IMR-90 (cell line): Measurements from ENCODE around the gene CLIC1. TPM values are rescaled to one million over a fixed set of nuclear protein-coding genes. Genes with fewer than 3 reads are reported as not detected.

Experiments
- ATAC-seq: fragments of 200-7000 bp; cut with Tn5 transposase; 2 replicates; pipeline ENCODE4 v1.9.1; 2020; ENCODE audit warnings: low read depth, mild to moderate bottlenecking, moderate library complexity
- BruUV-seq: library from RNA; stranded (reverse); fragments of 400-500 nt; replicated peaks from 2 replicates; lab custom pipeline; 2021; lab: Mats Ljungman, UMichigan
- CTCF ChIA-PET: fragments of 300-600 bp; formaldehyde crosslinking; extraction: SDS; loops from one replicate; lab custom pipeline; 2021; ENCODE audit warnings: antibody characterized with exemption; lab: Yijun Ruan, JAX
- POLR2A ChIA-PET: fragments of 300-600 bp; sonication (Branson Sonifier 250); formaldehyde crosslinking; loops from one replicate; lab custom pipeline; 2022; ENCODE audit warnings: antibody characterized with exemption; ENCODE audit not compliant: unreplicated experiment; lab: Charles Lee
- DNase-seq: peaks from one replicate; pipeline ENCODE4 v3.0.0; 2013
- H2AFZ ChIP-seq: replicated peaks from 2 replicates; pipeline ENCODE3; 2013; ENCODE audit warnings: low read length, mild to moderate bottlenecking; ENCODE audit not compliant: poor library complexity
- H2AK5ac ChIP-seq: 2 replicates; pipeline ENCODE4 v1.6.1; 2013; ENCODE audit warnings: low read depth, low read length, inconsistent platforms
- H2AK9ac ChIP-seq: replicated peaks from 2 replicates; pipeline ENCODE3; 2013; ENCODE audit warnings: mild to moderate bottlenecking, low read depth, low read length, moderate library complexity; ENCODE audit not compliant: poor library complexity
- H2BK120ac ChIP-seq: 2 replicates; pipeline ENCODE4 v1.6.1; 2013; ENCODE audit warnings: low read depth, low read length, inconsistent platforms
- H2BK15ac ChIP-seq: 3 replicates; pipeline ENCODE4 v1.6.1; 2013; ENCODE audit warnings: low read depth, low read length, inconsistent platforms
- H2BK20ac ChIP-seq: 2 replicates; pipeline ENCODE4 v1.6.1; 2013; ENCODE audit warnings: low read depth, mild to moderate bottlenecking, inconsistent platforms, low read length, moderate library complexity
- H2BK5ac ChIP-seq: 2 replicates; pipeline ENCODE4 v1.6.1; 2013; ENCODE audit warnings: mild to moderate bottlenecking, low read depth, low read length, inconsistent platforms; ENCODE audit not compliant: poor library complexity, severe bottlenecking
- H3K14ac ChIP-seq: replicated peaks from 2 replicates; pipeline ENCODE4 v1.6.1; 2013; ENCODE audit warnings: low read depth, low read length, inconsistent platforms
- H3K18ac ChIP-seq: 2 replicates; pipeline ENCODE4 v1.6.1; 2013; ENCODE audit warnings: low read depth, low read length, control low read depth
- H3K23ac ChIP-seq: 2 replicates; pipeline ENCODE4 v1.6.1; 2013; ENCODE audit warnings: low read depth, low read length, inconsistent platforms
- H3K27ac ChIP-seq: 2 replicates; pipeline ENCODE4 v1.5.1; 2013; ENCODE audit warnings: mild to moderate bottlenecking, control low read depth, low read length; ENCODE audit not compliant: insufficient read depth
- H3K27me3 ChIP-seq: 2 replicates; pipeline ENCODE4 v1.6.1; 2013; ENCODE audit warnings: low read length; ENCODE audit not compliant: control insufficient read depth, insufficient read depth
- H3K36me3 ChIP-seq: 2 replicates; pipeline ENCODE4 v1.6.1; 2013; ENCODE audit warnings: low read length, mixed read lengths; ENCODE audit not compliant: control insufficient read depth, insufficient read depth
- H3K4ac ChIP-seq: 2 replicates; pipeline ENCODE4 v1.6.1; 2013; ENCODE audit warnings: low read depth, low read length, inconsistent platforms
- H3K4me1 ChIP-seq: 2 replicates; pipeline ENCODE4 v1.6.1; 2013; ENCODE audit warnings: low read length, mixed read lengths; ENCODE audit not compliant: control insufficient read depth, insufficient read depth
- H3K4me2 ChIP-seq: 2 replicates; pipeline ENCODE4 v1.6.1; 2013; ENCODE audit warnings: low read depth, mild to moderate bottlenecking, control low read depth, low read length, moderate library complexity
- H3K4me3 ChIP-seq: 2 replicates; pipeline ENCODE4 v1.5.1; 2013; ENCODE audit warnings: low read depth, mild to moderate bottlenecking, control low read depth, low read length, moderate library complexity; ENCODE audit not compliant: insufficient read depth
- H3K56ac ChIP-seq: 2 replicates; pipeline ENCODE4 v1.6.1; 2013; ENCODE audit warnings: low read length, inconsistent platforms; ENCODE audit not compliant: insufficient read depth; ENCODE audit errors: extremely low read depth
- H3K79me1 ChIP-seq, 2 experiments: 2 replicates each; pipeline ENCODE4 v1.6.1; 2013; ENCODE audit warnings: low read length in 2 of 2, inconsistent platforms in 1 of 2, low read depth in 1 of 2
- H3K9ac ChIP-seq: 2 replicates; pipeline ENCODE4 v1.6.1; 2013; ENCODE audit warnings: low read depth, low read length, control low read depth
- H3K9me1 ChIP-seq: 2 replicates; pipeline ENCODE4 v1.6.1; 2013; ENCODE audit warnings: low read length, inconsistent platforms; ENCODE audit not compliant: insufficient read depth
- H3K9me3 ChIP-seq: 2 replicates; pipeline ENCODE4 v1.6.1; 2013; ENCODE audit warnings: low read length; ENCODE audit not compliant: control insufficient read depth, insufficient read depth
- H4K20me1 ChIP-seq: 2 replicates; pipeline ENCODE4 v1.6.1; 2013; ENCODE audit warnings: low read length, inconsistent platforms; ENCODE audit not compliant: insufficient read depth
- H4K5ac ChIP-seq: 2 replicates; pipeline ENCODE4 v1.6.1; 2013; ENCODE audit warnings: mild to moderate bottlenecking, low read depth, low read length, control low read depth
- H4K8ac ChIP-seq, 2 experiments: 2 replicates each; pipeline ENCODE4 v1.6.1; 2013; ENCODE audit warnings: low read depth in 2 of 2, low read length in 2 of 2, control low read depth in 1 of 2, inconsistent platforms in 1 of 2
- H4K91ac ChIP-seq: 2 replicates; pipeline ENCODE4 v1.6.1; 2013; ENCODE audit warnings: low read depth, low read length, inconsistent platforms; ENCODE audit not compliant: insufficient read depth
- BHLHE40 ChIP-seq: fragments of 150-350 bp; IDR thresholded peaks from 2 replicates; pipeline ENCODE4 v1.6.1; 2016; ENCODE audit warnings: mild to moderate bottlenecking, low read depth, low read length
- CEBPB ChIP-seq: IDR thresholded peaks from 2 replicates; pipeline ENCODE4 v1.6.1; 2012; ENCODE audit warnings: low read depth, low read length, improper control_type of control experiment
- CHD1 ChIP-seq: IDR thresholded peaks from 2 replicates; pipeline ENCODE4 v1.6.1; 2012; ENCODE audit warnings: low read depth, low read length, improper control_type of control experiment
- CTCF ChIP-seq: conservative IDR thresholded peaks from 2 replicates; pipeline ENCODE4 v1.5.1; 2012; ENCODE audit warnings: mild to moderate bottlenecking, low read depth, low read length, improper control_type of control experiment
- FOS ChIP-seq: fragments of 150-350 bp; IDR thresholded peaks from 2 replicates; pipeline ENCODE4 v1.6.1; 2016; ENCODE audit warnings: low read depth, low read length
- MAFK ChIP-seq: IDR thresholded peaks from 2 replicates; pipeline ENCODE4 v1.6.1; 2012; ENCODE audit warnings: low read depth, low read length, improper control_type of control experiment
- MXI1 ChIP-seq: IDR thresholded peaks from 2 replicates; pipeline ENCODE4 v1.6.1; 2012; ENCODE audit warnings: low read depth, mild to moderate bottlenecking, low read length, moderate library complexity, borderline replicate concordance
- NFE2L2 ChIP-seq: fragments of 150-350 bp; IDR thresholded peaks from 2 replicates; pipeline ENCODE4 v1.6.1; 2016; ENCODE audit warnings: low read depth, mild to moderate bottlenecking, low read length
- POLR2A ChIP-seq: IDR thresholded peaks from 2 replicates; pipeline ENCODE4 v1.6.1; 2012; ENCODE audit warnings: mild to moderate bottlenecking, low read depth, low read length
- RAD21 ChIP-seq: IDR thresholded peaks from 2 replicates; pipeline ENCODE4 v1.6.1; 2012; ENCODE audit warnings: low read length, improper control_type of control experiment
- RCOR1 ChIP-seq: IDR thresholded peaks from 2 replicates; pipeline ENCODE4 v1.6.1; 2012; ENCODE audit warnings: mild to moderate bottlenecking, low read length, improper control_type of control experiment; ENCODE audit not compliant: insufficient replicate concordance
- USF2 ChIP-seq: fragments of 150-350 bp; IDR thresholded peaks from 2 replicates; pipeline ENCODE4 v1.6.1; 2017; ENCODE audit warnings: mild to moderate bottlenecking, antibody characterized with exemption, low read length, low read depth
- WGBS, 2 experiments: methylation state at CpG; one replicate each; pipeline versions ENCODE4 v1.1.5 to v1.1.7; 2013; ENCODE audit warnings: missing lambda C conversion rate in 2 of 2; ENCODE audit not compliant: insufficient read length in 1 of 2; ENCODE audit errors: extremely low coverage in 2 of 2; 5-methylcytosine and 5-hydroxymethylcytosine counted together
- dilution Hi-C: fragments of 300-500 bp; cut with HindIII; formaldehyde crosslinking; loops from one replicate; pipeline ENCODE4 v1.14.3; 2018; ENCODE audit warnings: low sequenced_read_pairs; ENCODE audit not compliant: unreplicated experiment
- in situ Hi-C: fragments of 300-500 bp; cut with MboI; formaldehyde crosslinking; loops from 3 replicates; pipeline ENCODE4 v1.14.3; 2019; ENCODE audit warnings: low sequenced_read_pairs, inconsistent platforms, mixed read lengths
- intact Hi-C: fragments of 100-400 bp; cut with micrococcal nuclease; formaldehyde crosslinking; loops from 2 replicates; pipeline ENCODE4 v1.10.0; 2022
- polyA plus RNA-seq, 3 experiments: library from polyadenylated mRNA; depleted of rRNA; stranded (reverse); fragments of >200 nt; gene quantifications; 2 replicates each; pipeline ENCODE4 v1.2.3, GENCODE V29; 2012; ENCODE audit warnings: low replicate concordance in 1 of 3
- total RNA-seq: library from RNA; depleted of rRNA; stranded (reverse); fragments of >200 nt; gene quantifications from 2 replicates; pipeline ENCODE4 v1.2.3, GENCODE V29; 2012

Gene CLIC1
- total and polyA plus RNA-seq, 2 of the 4 experiments (the other 2 are of a cell fraction), result 706 to 1,185 TPM

GRCh38 chr6:31784098-31784925 is 48.0 kb upstream of the CLIC1 start:
- no peak overlapping the region for H3K4ac ChIP-seq
- intact Hi-C loops (no loop called here), in situ Hi-C loops (no loop called here), dilution Hi-C loops (no loop called here)
- no peak overlapping the region for H4K8ac ChIP-seq
- H2AK5ac ChIP-seq, result no peak overlapping the region
- no peaks in the 10 kb centered on the region for H3K4me1 ChIP-seq
- no peak overlapping the region for H2BK5ac ChIP-seq
- no peak overlapping the region for H2AK9ac ChIP-seq
- no peak overlapping the region for H2BK20ac ChIP-seq
- no peak overlapping the region for H3K9ac ChIP-seq
- H3K14ac ChIP-seq, result no peak overlapping the region
- no peaks in the 10 kb centered on the region for H3K27me3 ChIP-seq
- WGBS, 2 experiments, result 100% methylated on average over 3 of the region's 15 CpGs; no CpG with 5 or more reads in 1 of the 2 experiments
- no peak overlapping the region for H2BK15ac ChIP-seq
- no peak overlapping the region for H3K18ac ChIP-seq
- peaks cover 62% of the 10 kb centered on the region for H3K36me3 ChIP-seq
- H3K27ac ChIP-seq, result no peak overlapping the region
- peaks cover 0 to 10% of the 10 kb centered on the region in 2 experiments; a peak in 3 of 4 replicates for H3K79me1 ChIP-seq
- H3K23ac ChIP-seq, result no peak overlapping the region
- DNase-seq, result no peak
- H3K4me2 ChIP-seq, result no peak overlapping the region
- H3K9me1 ChIP-seq, result no peaks in the 10 kb centered on the region
- ChIA-PET POLR2A (no interaction called here), CTCF (no interaction called here)
- H4K91ac ChIP-seq, result no peak overlapping the region
- H3K9me3 ChIP-seq, result no peaks in the 10 kb centered on the region
- H4K5ac ChIP-seq, result no peak overlapping the region
- no peaks in the 10 kb centered on the region for H4K20me1 ChIP-seq
- no peak overlapping the region for H2BK120ac ChIP-seq
- H2AFZ ChIP-seq, result no peak overlapping the region
- ATAC-seq, result no peak
- H3K4me3 ChIP-seq, result no peak overlapping the region
- TF ChIP-seq MXI1 (no peak), BHLHE40 (no peak), POLR2A (no peak), RCOR1 (no peak), MAFK (no peak), CEBPB (no peak), USF2 (no peak), CTCF (no peak), CHD1 (no peak), NFE2L2 (no peak), FOS (no peak), RAD21 (no peak)
- H3K56ac ChIP-seq, result no peak overlapping the region
- BruUV-seq, result no TSS peak
